Pulmonary artery endothelial cell (primary cell): ENCODE data around the gene ZNF416. TPM values are rescaled to one million over a fixed set of nuclear protein-coding genes. Genes with fewer than 3 reads are reported as not detected.

ENCODE experiments used
- DNase-seq: peaks from one replicate; pipeline ENCODE4 v3.0.0-alpha.2; 2011; ENCODE audit warnings: low read depth, low spot score
- total RNA-seq: library from RNA; depleted of rRNA; stranded (reverse); fragments of >200 nt; gene quantifications from 2 replicates; pipeline ENCODE4 v1.2.3, GENCODE V29; 2014

ZNF416 gene
- total RNA-seq, 1 donor from 2014 or later, result 4.4 TPM

DNA sequence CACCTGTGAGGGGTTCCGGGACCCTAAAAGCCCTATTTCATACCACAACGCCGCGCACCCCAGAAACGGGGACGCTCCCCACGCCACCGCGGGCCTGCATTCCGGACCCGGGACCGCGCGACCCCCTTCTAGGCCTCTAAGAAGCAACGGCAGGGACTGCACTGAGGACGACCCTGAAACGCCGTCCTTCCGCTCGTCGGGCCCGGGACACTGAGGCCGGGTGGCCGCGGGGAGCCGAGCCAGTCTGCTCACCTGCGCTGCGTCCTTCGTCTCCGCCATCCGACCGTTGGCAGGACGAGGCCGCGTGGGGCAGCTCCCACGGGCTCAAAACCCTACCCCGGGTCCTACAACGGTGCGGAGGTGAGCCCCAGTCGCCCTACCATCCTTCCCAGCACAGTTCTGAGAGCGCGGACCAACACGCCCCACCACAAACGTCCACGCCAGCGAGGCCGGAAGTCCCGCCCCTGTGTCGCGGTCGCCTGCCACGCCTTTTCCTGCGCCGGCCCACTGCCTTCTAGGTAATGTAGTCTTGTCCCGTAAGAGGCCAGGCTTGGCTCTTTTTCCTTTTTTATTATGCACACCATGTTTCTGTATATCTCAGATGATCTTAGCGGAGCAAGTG lies 19.2 kb downstream of the ZNF416 start, which contains the start of gene ZNF550:
Gene ZNF550, minus strand, starts transcription at position 460 of the 622 bp plus-strand sequence. Its CDS starts 181 bp downstream, at position 279.
- peak; percentile 64 for DNase-seq

DNA sequence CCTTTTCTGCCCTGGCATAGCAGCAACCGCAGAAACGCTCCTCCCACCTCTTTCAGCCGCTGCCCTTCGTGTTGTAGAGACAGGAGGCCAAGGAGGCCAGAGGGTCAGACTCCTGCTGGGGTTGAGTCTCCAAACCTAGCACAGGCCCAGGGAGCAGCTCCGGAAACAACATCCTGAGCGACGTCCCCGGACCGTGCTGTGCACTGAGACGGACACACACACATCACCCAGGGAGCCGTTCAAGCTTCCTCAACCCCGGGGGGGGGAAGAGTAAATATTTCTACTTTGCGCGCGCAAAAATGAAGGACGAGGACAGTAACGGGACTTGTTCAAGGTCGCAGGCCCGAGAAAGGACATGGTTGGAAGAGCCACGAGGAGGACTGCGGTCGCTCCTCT lies 19.7 kb downstream of the ZNF416 start:
- no peak for DNase-seq

DNA sequence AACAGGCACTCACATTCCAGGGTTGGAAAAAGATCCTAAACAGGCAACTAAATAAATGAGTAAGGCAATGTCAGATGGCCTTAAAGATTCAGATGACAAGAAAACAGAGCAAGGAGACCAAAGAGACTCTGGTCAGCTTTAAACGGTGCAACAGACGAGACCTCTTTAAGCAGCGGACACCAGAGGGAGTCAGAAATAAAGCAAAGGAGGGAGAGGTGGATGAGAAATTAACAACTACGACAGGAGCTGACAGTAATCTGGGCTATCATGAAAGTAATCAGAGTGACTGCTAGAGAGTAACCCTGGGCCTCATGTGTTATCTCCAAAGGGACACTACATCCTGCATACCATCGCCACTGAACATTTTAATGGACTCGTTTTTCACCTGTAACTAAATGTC lies 20.2 kb downstream of the ZNF416 start:
- DNase-seq, result no peak

GRCh38 chr19:57557659-57558058 lies 21.1 kb downstream of the ZNF416 start:
- no peak for DNase-seq

- DNase-seq, result no peak
Measured at GRCh38 chr19:57552432-57552831, 26.3 kb downstream of the ZNF416 start.

- no peak for DNase-seq
Measured at GRCh38 chr19:57546513-57546912, 32.2 kb downstream of the ZNF416 start.

DNA sequence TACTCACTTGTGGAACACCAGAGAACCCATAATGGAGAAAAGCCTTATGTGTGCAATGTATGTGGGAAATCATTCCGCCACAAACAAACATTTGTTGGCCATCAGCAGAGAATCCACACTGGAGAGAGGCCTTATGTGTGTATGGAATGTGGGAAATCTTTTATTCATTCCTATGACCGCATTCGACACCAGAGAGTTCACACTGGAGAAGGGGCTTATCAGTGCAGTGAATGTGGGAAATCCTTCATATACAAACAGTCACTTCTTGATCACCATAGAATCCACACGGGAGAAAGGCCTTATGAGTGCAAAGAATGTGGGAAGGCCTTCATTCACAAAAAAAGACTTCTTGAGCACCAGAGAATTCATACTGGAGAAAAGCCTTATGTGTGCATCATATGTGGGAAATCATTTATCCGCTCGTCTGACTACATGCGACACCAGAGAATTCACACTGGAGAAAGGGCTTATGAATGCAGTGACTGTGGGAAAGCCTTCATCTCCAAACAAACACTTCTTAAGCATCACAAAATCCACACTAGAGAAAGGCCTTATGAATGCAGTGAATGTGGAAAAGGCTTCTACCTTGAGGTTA lies 40.7 kb downstream of the ZNF416 start:
- DNase-seq, result no peak

- peak; percentile 43 for DNase-seq
Measured at GRCh38 chr19:57527136-57527881, 51.4 kb downstream of the ZNF416 start, which contains the start of gene ZNF549. Gene ZNF549 (plus strand): TSS chr19:57527356. CDS start chr19:57527574, 218 bp downstream.

Other genes starting within 250 kb of the ZNF416 start
- gene ZNF304, start 227.6 kb downstream of the ZNF416 start, total RNA-seq, result 9.5 and 11.0 TPM in 2 replicates
- 8.8 and 10.2 TPM in 2 replicates for gene TRAPPC2B, start 215.4 kb downstream of the ZNF416 start, total RNA-seq
- 2.0 and 2.9 TPM in 2 replicates for gene ZNF547, start 215.4 kb downstream of the ZNF416 start, total RNA-seq
- 14.2 and 16.6 TPM in 2 replicates for gene ZNF548, start 189.1 kb downstream of the ZNF416 start, total RNA-seq
- 10.0 and 10.1 TPM in 2 replicates for gene ZNF17, start 167.8 kb downstream of the ZNF416 start, total RNA-seq
- gene ZNF749, start 143.6 kb downstream of the ZNF416 start, total RNA-seq, result 12.2 and 14.9 TPM in 2 replicates
- 0.20 and 0.35 TPM in 2 replicates for gene VN1R1, start 121.8 kb downstream of the ZNF416 start, total RNA-seq
- gene ZNF772, start 101.3 kb downstream of the ZNF416 start, total RNA-seq, result 14.1 and 25.7 TPM in 2 replicates
- gene ZNF419, start 91.2 kb downstream of the ZNF416 start, total RNA-seq, result 8.6 and 13.6 TPM in 2 replicates
- gene ZNF773, start 79.0 kb downstream of the ZNF416 start, total RNA-seq, result 10.2 and 10.6 TPM in 2 replicates
- 4.2 and 5.6 TPM in 2 replicates for gene ZNF549, start 51.6 kb downstream of the ZNF416 start, total RNA-seq
- 5.3 and 6.3 TPM in 2 replicates for gene ZNF550, start 19.0 kb downstream of the ZNF416 start, total RNA-seq
- gene ZIK1, start 5.2 kb upstream of the ZNF416 start, total RNA-seq, result 2.8 and 6.5 TPM in 2 replicates
- gene ZNF530, start 21.0 kb upstream of the ZNF416 start, total RNA-seq, result 5.0 and 5.7 TPM in 2 replicates
- 15.4 and 19.0 TPM in 2 replicates for gene ZNF134, start 35.3 kb upstream of the ZNF416 start, total RNA-seq
- gene ZNF211, start 54.3 kb upstream of the ZNF416 start, total RNA-seq, result 7.1 and 13.5 TPM in 2 replicates
- gene ZSCAN4, start 90.0 kb upstream of the ZNF416 start, total RNA-seq, result not detected in 2 replicates
- 8.7 and 9.8 TPM in 2 replicates for gene ZNF551, start 103.1 kb upstream of the ZNF416 start, total RNA-seq
- gene ZNF154, start 130.3 kb upstream of the ZNF416 start, total RNA-seq, result 0.92 and 6.0 TPM in 2 replicates
- 4.7 and 9.3 TPM in 2 replicates for gene ZNF671, start 148.7 kb upstream of the ZNF416 start, total RNA-seq
- 13.2 and 13.4 TPM in 2 replicates for gene ZNF776, start 167.9 kb upstream of the ZNF416 start, total RNA-seq
- gene ZNF586, start 190.8 kb upstream of the ZNF416 start, total RNA-seq, result 10.3 and 17.6 TPM in 2 replicates
- gene ZNF552, start 236.0 kb upstream of the ZNF416 start, total RNA-seq, result 5.8 and 9.2 TPM in 2 replicates